Fibroblast of mammary gland (primary cell): ENCODE results near the gene LNP1.
"Not testable (repeated sequence)": the region's sequence is repeated elsewhere in the genome, so short reads cannot be mapped to it uniquely, and the experiment has no call there.

Source experiments
- DNase-seq: peaks from one replicate; pipeline ENCODE4 v3.0.0-alpha.2; 2010; ENCODE audit warnings: low read depth
- H3K4me3 ChIP-seq: 2 replicates; pipeline ENCODE4 v1.5.1; 2011; ENCODE audit warnings: low read depth, mild to moderate bottlenecking, low read length, moderate library complexity; ENCODE audit not compliant: control insufficient read depth
- TF ChIP-seq, protein P1 (sequence below): conservative IDR thresholded peaks from 2 replicates; pipeline ENCODE4 v1.5.1; 2011; ENCODE audit warnings: low read depth, low read length, inconsistent platforms; ENCODE audit not compliant: control insufficient read depth, insufficient read depth

Gene LNP1

DNA sequence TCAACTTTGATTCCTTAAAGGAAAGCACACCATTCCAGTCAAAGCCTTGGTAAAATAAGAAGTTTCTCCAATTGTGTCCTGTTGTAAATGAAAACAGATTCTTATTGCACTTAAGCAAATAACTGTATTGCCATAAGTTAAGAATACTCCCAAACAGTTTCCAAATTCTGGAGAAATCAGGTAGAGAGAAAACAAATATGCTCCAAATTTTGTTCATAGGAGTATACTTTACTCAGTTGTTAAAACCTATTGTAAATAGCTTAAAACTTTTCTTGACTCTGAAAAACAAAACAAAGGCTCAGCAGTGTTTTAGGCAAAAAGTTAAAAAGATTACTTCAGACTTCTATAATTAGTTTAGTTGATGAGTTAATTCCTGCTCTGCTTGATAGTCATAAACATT lies 42.4 kb downstream of the LNP1 start:
- no peak for DNase-seq
- TF ChIP-seq, protein P1, sequence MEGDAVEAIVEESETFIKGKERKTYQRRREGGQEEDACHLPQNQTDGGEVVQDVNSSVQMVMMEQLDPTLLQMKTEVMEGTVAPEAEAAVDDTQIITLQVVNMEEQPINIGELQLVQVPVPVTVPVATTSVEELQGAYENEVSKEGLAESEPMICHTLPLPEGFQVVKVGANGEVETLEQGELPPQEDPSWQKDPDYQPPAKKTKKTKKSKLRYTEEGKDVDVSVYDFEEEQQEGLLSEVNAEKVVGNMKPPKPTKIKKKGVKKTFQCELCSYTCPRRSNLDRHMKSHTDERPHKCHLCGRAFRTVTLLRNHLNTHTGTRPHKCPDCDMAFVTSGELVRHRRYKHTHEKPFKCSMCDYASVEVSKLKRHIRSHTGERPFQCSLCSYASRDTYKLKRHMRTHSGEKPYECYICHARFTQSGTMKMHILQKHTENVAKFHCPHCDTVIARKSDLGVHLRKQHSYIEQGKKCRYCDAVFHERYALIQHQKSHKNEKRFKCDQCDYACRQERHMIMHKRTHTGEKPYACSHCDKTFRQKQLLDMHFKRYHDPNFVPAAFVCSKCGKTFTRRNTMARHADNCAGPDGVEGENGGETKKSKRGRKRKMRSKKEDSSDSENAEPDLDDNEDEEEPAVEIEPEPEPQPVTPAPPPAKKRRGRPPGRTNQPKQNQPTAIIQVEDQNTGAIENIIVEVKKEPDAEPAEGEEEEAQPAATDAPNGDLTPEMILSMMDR = no peak

DNA sequence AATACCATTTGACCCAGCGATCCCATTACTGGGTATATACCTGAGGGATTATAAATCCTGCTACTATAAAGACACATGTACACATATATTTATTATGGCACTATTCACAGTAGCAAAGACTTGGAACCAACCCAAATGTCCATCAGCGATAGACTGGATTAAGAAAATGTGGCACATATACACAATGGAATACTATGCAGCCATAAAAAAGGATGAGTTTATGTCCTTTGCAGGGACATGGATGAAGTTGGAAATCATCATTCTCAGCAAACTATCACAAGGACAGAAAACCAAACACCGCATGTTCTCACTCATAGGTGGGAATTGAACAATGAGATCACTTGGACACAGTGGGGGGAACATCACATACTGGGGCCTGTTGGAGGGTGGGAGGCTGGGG lies 45.7 kb downstream of the LNP1 start:
- not testable (repeated sequence) for DNase-seq, H3K4me3 ChIP-seq

More for the DNA sequence above, 42.4 kb downstream of the LNP1 start:
- H3K4me3 ChIP-seq = no peak overlapping the region

DNA sequence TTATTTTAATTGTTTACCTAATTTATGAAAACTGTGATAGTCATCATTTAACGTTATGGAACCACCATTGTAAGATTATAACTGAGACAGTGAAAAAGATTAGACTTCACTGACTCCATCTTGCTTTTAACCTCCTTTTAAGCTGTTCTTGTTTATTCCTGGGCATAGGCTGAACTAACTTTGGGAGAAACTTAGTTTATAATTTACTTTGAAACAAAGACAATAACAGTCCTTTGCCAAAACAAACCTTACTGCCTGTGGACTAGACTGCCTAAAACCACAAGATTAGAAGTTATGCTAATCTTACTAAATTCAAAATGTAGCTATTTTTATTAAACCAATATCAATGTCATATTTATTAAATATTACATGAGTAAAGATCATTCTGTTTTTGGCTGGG lies 46.7 kb downstream of the LNP1 start:
- no peak for DNase-seq
- TF ChIP-seq, protein P1 = no peak
- H3K4me3 ChIP-seq = no peak overlapping the region

DNA sequence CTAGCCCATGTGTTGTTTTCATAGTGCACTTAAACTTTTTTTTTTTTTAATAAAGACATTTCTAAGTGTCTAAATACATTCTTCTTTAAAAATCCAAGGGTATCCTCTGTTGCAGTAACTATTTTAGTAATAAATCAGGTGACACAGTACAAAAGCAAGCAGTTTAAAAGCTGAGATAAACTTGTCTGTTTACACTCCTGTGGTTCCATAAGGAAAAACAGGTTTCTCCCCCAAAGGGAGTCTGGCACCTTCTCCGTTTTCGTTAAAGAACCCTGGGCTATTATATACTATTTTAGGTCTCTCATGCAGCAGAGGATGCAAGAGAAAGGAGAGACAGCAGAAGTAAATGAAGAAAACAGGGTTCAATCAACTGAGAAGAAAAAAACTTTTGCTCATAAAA lies 47.9 kb downstream of the LNP1 start:
- no peak overlapping the region for H3K4me3 ChIP-seq
- TF ChIP-seq, protein P1 = no peak
- DNase-seq = no peak

DNA sequence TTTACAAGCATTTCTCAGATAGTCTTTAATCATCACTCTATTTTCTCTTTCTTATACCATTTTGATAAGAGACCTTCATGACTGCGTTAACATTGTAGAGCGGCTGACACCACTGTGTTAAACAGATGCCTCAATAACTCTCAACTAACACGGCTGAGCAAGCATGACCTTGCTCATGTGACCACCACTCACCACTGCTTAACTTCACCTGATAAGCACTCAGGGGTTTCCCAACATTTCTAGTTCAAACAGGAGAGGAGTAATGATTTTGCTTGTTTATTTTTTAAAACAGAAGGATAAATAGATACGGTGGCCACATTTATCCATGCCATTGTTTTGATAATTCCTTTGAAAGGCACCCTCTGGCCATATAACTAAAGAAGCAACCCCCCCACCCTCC lies 53.3 kb downstream of the LNP1 start:
- TF ChIP-seq, protein P1 = no peak
- DNase-seq = no peak
- H3K4me3 ChIP-seq = no peak overlapping the region

DNA sequence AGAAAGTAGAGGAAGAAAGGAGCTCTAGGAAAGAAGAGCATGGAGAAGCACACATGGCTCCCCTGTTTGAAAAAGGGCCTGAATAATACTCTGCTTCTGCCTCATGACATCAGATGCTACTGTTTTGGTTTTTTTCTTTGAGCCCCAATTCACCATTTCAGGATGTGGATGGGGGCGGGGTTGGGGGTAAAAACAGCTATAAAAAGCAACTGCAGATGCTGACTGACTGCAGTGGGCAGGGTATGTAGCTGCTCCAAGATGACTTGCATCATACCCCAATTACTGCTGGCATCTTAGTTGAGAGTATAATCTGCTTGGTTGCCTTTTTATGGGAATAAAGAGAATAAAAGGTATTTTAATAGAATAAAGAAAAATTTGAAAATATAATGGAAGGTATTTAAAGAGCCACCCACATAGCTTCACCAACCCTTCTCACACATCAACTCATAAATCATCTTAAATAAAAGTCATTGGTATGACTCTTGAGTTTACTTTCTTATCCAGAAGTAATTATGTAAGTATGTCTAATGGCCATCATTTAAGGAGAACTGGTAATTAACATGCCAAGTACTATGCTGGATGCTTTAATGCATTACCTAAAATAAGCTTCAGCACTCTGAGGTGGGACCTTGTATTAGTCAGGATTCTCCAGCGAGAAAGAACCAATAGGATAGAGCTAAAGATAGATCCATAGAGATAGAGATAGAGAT lies 54.7 kb downstream of the LNP1 start:
- DNase-seq = no peak
- TF ChIP-seq, protein P1 = no peak
- no peak overlapping the region for H3K4me3 ChIP-seq

DNA sequence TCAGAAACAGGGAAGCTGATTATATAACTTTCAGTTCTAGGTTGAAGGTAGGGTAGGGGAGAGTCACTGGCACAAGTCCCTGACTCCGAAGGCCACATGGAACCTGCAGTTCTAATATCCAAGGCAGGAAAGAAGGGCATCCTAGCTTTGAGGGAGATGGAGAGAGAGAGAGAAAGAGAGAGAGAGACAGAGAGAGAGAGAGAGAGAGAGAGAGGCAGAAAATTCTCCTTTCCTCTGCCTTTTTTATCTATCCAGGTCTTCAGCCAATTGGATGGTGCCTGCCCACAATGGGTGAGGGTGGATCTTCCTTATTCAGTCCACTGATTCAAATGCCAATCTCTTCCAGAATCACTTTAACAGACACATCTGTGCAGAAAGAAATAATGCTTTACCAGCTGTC lies 55.4 kb downstream of the LNP1 start:
- DNase-seq = no peak
- H3K4me3 ChIP-seq = no peak overlapping the region
- TF ChIP-seq, protein P1 = no peak
